ENCODE data around the gene RFX2.
"Not testable (repeated sequence)": the region's sequence is repeated elsewhere in the genome, so short reads cannot be mapped to it uniquely, and the experiment has no call there.

The RFX2 gene

DNA sequence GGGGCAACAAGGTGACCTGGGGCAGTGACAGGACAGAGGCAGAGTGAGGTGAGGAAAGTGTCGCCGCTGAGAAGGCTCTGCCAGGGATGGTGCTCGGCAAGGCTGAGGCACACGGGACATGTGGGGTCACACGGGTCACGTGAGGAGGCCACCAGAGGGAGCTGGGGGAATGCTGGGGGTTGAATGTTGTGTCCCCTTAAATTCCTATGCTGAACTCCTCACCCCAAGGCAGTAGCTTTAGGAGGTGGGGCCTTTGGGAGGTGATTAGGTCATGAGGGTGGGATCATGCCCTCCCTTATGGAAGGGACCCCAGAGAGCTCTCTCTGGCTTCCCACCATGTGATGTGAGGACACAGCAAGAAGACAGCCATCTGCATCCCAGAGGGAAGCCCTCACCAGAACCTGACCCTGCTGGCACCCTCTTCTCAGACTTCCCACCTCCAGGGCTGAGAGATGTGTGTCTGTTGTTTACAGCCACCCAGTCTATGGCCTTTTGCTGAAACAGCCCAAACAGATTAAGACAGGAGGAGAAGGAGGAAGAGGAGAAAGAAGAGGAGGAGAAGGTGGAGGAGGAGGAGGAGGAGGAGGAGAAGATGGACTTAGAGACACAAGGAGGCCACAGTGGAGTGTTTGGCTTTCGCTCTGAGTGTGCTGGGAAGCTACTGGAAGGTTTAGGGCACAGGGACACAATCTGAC is 35.4 kb downstream of the RFX2 start:
- DNase-seq (ENCODE audit: low spot score) = no peak

- no peak for DNase-seq (ENCODE audit: low spot score)
These were observed 36.2 kb downstream of the RFX2 start for GRCh38 chr19:6073858-6074708.

DNA sequence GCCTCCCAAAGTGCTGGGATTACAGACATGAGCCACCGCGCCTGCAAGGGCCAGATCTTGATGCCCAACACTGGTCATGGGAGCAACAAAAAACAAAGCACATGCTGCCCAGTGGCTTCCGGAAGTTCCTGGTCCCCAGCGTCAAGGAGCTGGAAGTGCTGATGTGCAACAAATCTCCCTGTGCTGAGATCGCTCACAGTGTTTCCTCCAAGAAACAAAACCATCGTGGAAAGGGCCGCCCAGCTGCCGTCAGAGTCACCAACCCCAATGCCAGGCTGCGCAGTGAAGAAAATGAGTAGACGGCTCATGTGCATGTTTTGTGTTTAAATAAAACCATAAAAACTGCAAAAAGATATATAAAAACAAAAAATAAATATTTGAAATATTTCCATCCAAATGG is 37.1 kb downstream of the RFX2 start:
- DNase-seq (ENCODE audit: low spot score) = not testable (repeated sequence)

GRCh38 chr19:6071875-6072274 is 38.4 kb downstream of the RFX2 start:
- DNase-seq (ENCODE audit: low spot score) = no peak

GRCh38 chr19:6070720-6071485 is 39.4 kb downstream of the RFX2 start:
- no peak for DNase-seq (ENCODE audit: low spot score)

GRCh38 chr19:6070207-6070681 is 40.1 kb downstream of the RFX2 start:
- DNase-seq (ENCODE audit: low spot score) = no peak

DNA sequence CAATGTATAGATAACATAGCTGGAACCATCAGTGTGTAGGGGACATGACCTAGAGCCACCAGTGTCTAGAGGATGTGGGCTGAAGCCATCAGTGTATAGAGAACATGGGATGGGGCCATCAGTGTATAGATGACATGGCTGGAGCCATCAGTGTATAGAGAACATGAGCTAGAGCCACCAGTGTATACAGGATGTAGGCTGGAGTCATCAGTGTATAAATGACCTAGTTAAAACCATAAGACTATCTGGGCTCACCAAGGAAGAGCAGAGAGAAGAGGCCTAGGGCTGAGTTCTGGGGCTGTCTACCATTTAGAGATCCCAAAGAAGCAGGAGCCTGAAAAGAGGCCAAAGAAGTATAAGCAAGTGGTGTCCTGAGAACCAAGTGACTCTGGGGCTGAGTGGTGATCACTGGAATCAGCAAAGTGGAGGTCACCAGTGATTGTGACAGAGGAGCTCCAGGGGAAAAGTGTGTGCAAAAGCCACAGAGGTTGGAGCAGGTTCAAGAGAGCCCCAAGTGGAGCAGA is 41.0 kb downstream of the RFX2 start:
- no peak for DNase-seq (ENCODE audit: low spot score)

DNA sequence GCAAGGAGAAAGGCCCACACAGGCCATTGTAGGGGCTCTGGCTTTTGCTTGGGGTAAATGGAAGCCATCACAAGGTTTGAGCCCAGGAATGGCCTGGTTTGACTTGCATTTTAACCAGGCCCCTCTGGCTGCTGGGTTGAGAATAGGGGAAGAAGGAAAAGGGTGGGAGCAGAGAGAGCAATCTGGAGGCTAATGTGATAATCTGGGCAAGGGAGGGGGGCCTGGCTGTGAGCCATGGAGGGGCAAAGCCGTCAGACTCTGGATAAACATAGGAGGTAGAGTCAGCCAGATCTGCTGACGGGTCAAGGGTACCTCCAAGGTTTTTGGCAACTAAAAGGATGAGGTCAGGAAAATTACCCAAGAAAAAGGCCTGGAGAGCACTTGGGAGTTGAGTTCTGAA is 41.6 kb downstream of the RFX2 start:
- DNase-seq (ENCODE audit: low spot score) = no peak

DNA sequence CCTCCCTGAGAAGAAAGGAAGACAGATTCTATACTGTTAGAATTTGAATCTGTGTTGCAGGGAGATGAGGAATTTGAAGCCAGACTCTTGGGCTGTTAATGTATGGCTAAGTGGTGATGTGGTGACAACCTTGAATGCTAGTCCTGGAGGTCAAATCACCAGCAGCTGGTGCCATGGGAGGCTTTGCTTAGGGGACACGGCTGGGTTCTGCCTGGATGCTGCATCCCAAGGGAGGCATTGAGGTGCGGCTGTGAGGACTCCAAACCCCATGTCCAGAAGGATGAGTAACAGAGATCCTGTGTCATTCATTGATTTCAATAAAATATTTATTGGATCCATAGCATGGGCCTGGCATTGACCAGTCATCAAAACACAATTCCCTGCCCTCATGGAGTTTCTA is 42.3 kb downstream of the RFX2 start:
- DNase-seq (ENCODE audit: low spot score) = no peak

GRCh38 chr19:6066661-6067646 is 43.3 kb downstream of the RFX2 start:
- no peak for DNase-seq (ENCODE audit: low spot score)

- DNase-seq (ENCODE audit: low spot score) = peak; percentile 45
These were observed 44.5 kb downstream of the RFX2 start for GRCh38 chr19:6065685-6066374.

GRCh38 chr19:6064336-6065073 is 45.8 kb downstream of the RFX2 start:
- no peak for DNase-seq (ENCODE audit: low spot score)

GRCh38 chr19:6063576-6064335 is 46.5 kb downstream of the RFX2 start:
- DNase-seq (ENCODE audit: low spot score) = no peak

GRCh38 chr19:6062961-6063575 is 47.2 kb downstream of the RFX2 start:
- DNase-seq (ENCODE audit: low spot score) = no peak

DNA sequence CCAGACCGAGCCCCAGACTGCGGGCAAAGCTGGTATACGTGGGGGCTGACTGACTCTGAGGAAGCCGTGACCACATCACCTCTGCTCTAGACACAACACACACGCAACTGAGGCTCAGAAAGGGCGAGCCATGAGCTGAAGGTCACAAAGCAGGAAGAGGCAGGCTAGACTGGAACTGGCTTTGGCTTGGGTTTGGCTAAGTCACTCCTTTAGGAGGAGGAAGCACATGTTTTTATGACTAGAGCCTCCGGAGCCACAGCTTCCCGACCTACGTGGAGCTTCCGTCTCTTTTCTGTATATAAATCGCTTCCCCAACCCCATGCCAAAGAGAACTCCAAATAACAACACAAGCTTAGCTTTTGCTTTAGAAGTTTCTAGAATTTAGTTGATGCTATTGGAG is 48.0 kb downstream of the RFX2 start:
- DNase-seq (ENCODE audit: low spot score) = peak; percentile 36

DNA sequence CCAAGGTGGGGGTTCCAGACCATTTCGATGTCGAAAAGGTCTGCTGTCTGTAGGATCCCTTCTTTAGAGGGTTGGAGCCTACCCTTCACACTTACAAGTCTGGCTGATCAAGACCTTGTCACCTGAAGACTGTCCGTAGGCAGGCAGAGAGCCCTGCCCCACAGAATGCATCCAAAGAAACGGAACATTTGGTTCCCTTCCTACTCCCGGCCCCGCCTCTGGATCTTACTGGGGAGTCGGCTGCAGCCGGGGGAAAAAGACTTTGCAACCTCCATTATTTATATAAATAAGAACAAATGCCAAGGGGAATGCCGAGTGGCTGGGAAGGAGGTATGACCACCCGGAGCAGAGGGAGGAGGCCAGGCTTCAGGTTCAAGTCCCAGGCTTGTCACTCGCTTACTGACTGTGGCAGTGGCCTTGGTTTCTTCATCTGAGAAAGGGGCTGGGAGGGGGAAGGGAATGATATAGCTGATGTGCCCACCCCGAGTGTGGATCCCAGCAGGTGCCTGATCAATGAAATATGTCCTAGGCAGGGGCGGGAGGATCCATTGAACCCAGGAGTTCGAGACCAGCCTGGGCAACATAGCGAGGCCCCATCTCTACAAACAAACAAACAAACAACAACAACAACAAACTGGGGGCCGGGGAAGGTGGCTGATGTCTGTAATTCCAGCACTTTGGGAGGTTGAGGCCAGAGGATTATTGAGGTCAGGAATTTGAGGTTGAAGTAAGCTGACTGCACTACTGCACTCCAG is 48.7 kb downstream of the RFX2 start:
- no peak for DNase-seq (ENCODE audit: low spot score)

DNA sequence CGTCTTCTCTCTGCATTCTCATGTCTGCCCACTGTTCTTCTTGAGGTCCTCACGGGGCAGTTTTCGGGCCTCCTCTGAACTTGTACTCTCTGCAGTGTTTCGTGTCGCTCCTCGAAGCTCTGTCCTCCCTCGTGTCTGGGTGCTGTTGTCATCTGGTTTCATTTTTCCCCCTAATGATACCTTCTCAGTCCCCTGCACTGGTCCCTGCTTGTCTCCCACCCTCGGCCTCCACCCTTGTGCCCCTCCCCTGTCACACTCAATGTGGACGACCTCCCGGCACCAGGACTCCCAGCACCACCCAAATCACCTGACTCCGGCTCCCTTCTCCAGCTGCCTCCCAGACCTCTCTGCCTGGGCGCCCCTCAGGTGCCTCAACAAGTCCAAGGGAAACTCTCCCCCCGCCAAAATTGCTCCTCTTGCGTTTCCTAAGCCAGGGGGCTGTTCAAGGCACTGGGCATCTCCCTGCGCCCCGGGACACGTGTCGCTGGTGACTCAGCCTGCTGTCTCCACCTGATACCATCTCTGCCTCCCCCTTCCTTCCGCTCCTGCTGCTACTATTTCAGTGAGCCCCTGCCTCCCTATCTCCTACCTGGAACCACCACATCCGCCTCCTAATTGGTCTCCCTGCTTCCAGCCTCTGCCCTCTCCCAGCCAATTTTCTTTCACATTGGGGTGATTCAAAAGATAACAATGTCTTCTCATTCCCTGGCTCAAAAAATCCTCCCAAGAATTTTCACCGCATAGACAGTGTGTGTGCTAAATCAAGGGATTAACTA is 49.5 kb downstream of the RFX2 start:
- DNase-seq (ENCODE audit: low spot score) = peak; percentile 46

All from activated CD4-positive, alpha-beta T cell treated with anti-CD3 and anti-CD28 coated beads, Interleukin-2, Interleukin-4, amounts not matched to agents 100 ng/mL and 50 ng/mL, durations not matched to agents 16 hours and 8 hours (primary cell).